Spleen (tissue), 11 donors: ENCODE data around the gene N4BP2L1. TPM values are rescaled to one million over a fixed set of nuclear protein-coding genes. Genes with fewer than 3 reads are reported as not detected.
A peak's percentile ranks its signal among the peaks of the same experiment; 100 is the strongest.
"Not testable (repeated sequence)": the region's sequence is repeated elsewhere in the genome, so short reads cannot be mapped to it uniquely, and the experiment has no call there.

Experiments used
- DNase-seq: peaks from one replicate; pipeline ENCODE4 v3.0.0-alpha.2; 2020
- H3K27ac ChIP-seq, 8 donors: fragments of 200-600 bp; sonication (generic) in 7 of 8; 1 replicate in 4 of 8; 2 replicates in 4 of 8; pipeline versions ENCODE4 v1.5.0 to v1.8.0; 2016 to 2021; ENCODE audit warnings: inconsistent platforms in 4 of 8, mild to moderate bottlenecking in 4 of 8, moderate library complexity in 1 of 8
- H3K27me3 ChIP-seq, 7 donors: fragments of 200-600 bp; sonication (generic) in 6 of 7; replicated peaks in 1 of 7; 1 replicate in 4 of 7; 2 replicates in 3 of 7; pipeline versions ENCODE4 v1.5.0 to v1.8.0; 2016 to 2021; ENCODE audit warnings: inconsistent platforms in 3 of 7, mild to moderate bottlenecking in 1 of 7
- H3K36me3 ChIP-seq, 6 donors: fragments of 200-600 bp; sonication (generic) in 5 of 6; 1 replicate in 4 of 6; 2 replicates in 2 of 6; pipeline versions ENCODE4 v1.5.0 to v1.8.0; 2016 to 2021; ENCODE audit warnings: inconsistent platforms in 2 of 6
- H3K4me1 ChIP-seq, 6 donors: fragments of 200-600 bp; sonication (generic) in 5 of 6; 1 replicate in 3 of 6; 2 replicates in 3 of 6; pipeline versions ENCODE4 v1.5.0 to v1.8.0; 2016 to 2021; ENCODE audit warnings: inconsistent platforms in 3 of 6
- H3K4me3 ChIP-seq, 8 donors: fragments of 200-600 bp; sonication (generic) in 7 of 8; 1 replicate in 4 of 8; 2 replicates in 4 of 8; pipeline versions ENCODE4 v1.5.0 to v1.8.0; 2016 to 2021; ENCODE audit warnings: inconsistent platforms in 4 of 8, mild to moderate bottlenecking in 4 of 8, moderate library complexity in 2 of 8
- H3K9me3 ChIP-seq, 8 donors: fragments of 200-600 bp; sonication (generic) in 7 of 8; 1 replicate in 4 of 8; 2 replicates in 4 of 8; pipeline versions ENCODE4 v1.5.0 to v1.8.0; 2016 to 2021; ENCODE audit warnings: inconsistent platforms in 4 of 8
- POLR2A ChIP-seq, 3 donors: fragments of 450-650 bp; IDR thresholded peaks; one replicate each; pipeline ENCODE4 v1.5.1; 2017; ENCODE audit warnings: antibody characterized with exemption in 3 of 3, mild to moderate bottlenecking in 1 of 3
- POLR2AphosphoS5 ChIP-seq, 3 donors: sonication (generic); formaldehyde crosslinking; IDR thresholded peaks; one replicate each; pipeline ENCODE4 v1.5.1; 2017; ENCODE audit warnings: antibody characterized with exemption in 3 of 3
- WGBS, 5 donors: extraction: QIAGEN DNeasy Blood & Tissue Kit in 3 of 5; methylation state at CpG; one replicate each; pipeline versions ENCODE4 v1.1.5 to v1.1.7; 2013 to 2018; 5-methylcytosine and 5-hydroxymethylcytosine counted together
- intact Hi-C: fragments of 100-400 bp; cut with DNase I; formaldehyde crosslinking; loops from one replicate; pipeline ENCODE4 v1.15.0; 2023; ENCODE audit warnings: low total_unique reads
- polyA plus RNA-seq, 3 donors: library from polyadenylated mRNA; stranded (reverse); fragments of 200-250 nt; gene quantifications; one replicate each; pipeline ENCODE4 v1.2.1, GENCODE V29; 2013
- total RNA-seq, 7 donors: library from RNA; depleted of rRNA in 3 of 7; stranded (reverse); fragments of >200 nt in 3 of 7; fragmentation: NEBNext Ultra II Directional in 4 of 7; extraction: Animal tissue kit (Norgen Biotek cat#: 25700) in 4 of 7; gene quantifications; one replicate each; pipeline versions ENCODE4 v1.1.0 to v1.2.1, GENCODE V29; 2016 to 2021
- TF ChIP-seq, protein P1 (sequence below), 11 experiments: fragments of 200-600 bp in 7 of 11; fragments of 450-650 bp in 4 of 11; sonication (generic) in 4 of 11; IDR thresholded peaks in 8 of 11; conservative IDR thresholded peaks in 3 of 11; 1 replicate in 7 of 11; 2 replicates in 4 of 11; pipeline versions ENCODE4 v1.4.0 to v1.8.0; 2016 to 2021; ENCODE audit warnings: antibody characterized with exemption in 11 of 11, inconsistent platforms in 4 of 11, mild to moderate bottlenecking in 1 of 11
- donor health status: healthy with polysubstance abuse.
- donor health status: DM: no; HTN: no; CAD: no; lungs with moderate emphysema.
- donor health status: DM: no; HTN: no; CAD: no.
- donor health status: Bipolar disorder and iron deficiency.
- donor health status: healthy.
- donor health status: DM: no; HTN: no; CAD: no.
- donor health status: DM: yes; HTN: yes; CAD: no.

N4BP2L1 gene
- total and polyA plus RNA-seq, 10 donors: 28.3 to 57.4 (median 39.9) TPM

DNA sequence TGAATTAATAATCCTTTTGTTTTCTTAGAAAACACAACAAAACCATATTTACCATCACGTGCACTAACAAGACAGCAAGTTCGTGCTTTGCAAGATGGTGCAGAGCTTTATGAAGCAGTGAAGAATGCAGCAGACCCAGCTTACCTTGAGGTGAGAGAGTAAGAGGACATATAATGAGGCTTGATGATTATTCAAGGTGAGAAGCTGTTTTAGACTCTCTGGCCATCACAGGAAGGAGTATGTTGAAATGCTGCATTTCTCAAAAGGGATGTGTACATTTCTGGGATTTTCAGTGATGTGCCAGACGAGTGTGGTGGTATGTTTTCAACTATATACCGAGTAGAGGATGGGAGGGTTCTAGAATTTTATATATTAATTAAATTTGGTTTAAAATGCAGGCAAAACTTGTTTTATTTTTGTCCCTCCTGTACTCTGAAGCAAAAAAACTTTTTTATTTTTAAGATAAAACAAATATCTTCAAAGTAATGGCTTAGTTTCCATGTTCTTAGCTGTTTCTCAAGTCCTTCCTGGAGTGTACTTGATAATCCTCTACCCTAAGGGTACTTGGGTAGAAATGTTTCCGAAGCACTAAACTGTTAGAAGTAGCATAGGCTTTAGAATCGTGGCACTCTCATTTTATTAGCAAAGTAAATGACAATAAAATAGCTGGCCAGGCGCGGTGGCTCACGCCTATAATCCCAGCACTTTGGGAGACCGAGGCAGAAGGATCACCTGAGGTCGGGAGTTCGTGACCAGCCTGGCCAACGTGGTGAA is 51.1 kb downstream of the N4BP2L1 start:
- Histone ChIP-seq H3K27me3 (no peaks in the 10 kb centered on the region), H3K4me1 (no peaks in the 10 kb centered on the region), H3K9me3 (no peaks in the 10 kb centered on the region), H3K4me3 (no peak overlapping the region), H3K36me3 (peaks cover 0 to 31% (median 0%) of the 10 kb centered on the region in 6 donors), H3K27ac (peak overlapping the region in 1 of 8 donors; percentile 42)
- no peak for DNase-seq
- TF ChIP-seq POLR2A (IDR thresholded peaks at IDR 0.05) (no peak), POLR2AphosphoS5 (IDR thresholded peaks at IDR 0.05) (no peak)
- TF ChIP-seq, protein P1, sequence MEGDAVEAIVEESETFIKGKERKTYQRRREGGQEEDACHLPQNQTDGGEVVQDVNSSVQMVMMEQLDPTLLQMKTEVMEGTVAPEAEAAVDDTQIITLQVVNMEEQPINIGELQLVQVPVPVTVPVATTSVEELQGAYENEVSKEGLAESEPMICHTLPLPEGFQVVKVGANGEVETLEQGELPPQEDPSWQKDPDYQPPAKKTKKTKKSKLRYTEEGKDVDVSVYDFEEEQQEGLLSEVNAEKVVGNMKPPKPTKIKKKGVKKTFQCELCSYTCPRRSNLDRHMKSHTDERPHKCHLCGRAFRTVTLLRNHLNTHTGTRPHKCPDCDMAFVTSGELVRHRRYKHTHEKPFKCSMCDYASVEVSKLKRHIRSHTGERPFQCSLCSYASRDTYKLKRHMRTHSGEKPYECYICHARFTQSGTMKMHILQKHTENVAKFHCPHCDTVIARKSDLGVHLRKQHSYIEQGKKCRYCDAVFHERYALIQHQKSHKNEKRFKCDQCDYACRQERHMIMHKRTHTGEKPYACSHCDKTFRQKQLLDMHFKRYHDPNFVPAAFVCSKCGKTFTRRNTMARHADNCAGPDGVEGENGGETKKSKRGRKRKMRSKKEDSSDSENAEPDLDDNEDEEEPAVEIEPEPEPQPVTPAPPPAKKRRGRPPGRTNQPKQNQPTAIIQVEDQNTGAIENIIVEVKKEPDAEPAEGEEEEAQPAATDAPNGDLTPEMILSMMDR (IDR thresholded peaks at IDR 0.05 in 8 of 11, conservative IDR thresholded peaks at IDR 0.05 in 3 of 11): no peak
- intact Hi-C loops: no loop called here
- 86 to 95% (median 90%) methylated on average over 13 of the region's 13 CpGs for WGBS, 5 donors

DNA sequence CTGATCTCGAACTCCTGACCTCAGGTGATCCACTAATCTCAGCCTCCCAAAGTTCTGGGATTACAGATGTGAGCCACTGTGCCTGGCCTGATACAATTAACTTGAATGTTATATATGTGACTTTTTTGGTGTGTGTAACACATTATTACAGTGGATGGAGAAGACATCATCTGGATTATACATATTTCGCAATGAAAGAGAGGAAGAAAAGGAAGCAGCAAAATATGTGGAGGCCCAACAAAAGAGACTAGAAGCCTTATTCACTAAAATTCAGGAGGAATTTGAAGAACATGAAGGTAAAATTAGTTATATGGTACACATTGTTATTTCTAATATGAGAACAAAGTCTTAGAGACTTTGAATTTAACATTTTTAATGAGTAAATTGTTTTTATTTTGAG is 57.1 kb downstream of the N4BP2L1 start:
- no peak for TF ChIP-seq POLR2AphosphoS5 (IDR thresholded peaks at IDR 0.05)
- no peak for TF ChIP-seq POLR2A (IDR thresholded peaks at IDR 0.05)
- TF ChIP-seq, protein P1 (IDR thresholded peaks at IDR 0.05 in 8 of 11, conservative IDR thresholded peaks at IDR 0.05 in 3 of 11): no peak
- Histone ChIP-seq H3K27me3 (no peaks in the 10 kb centered on the region), H3K36me3 (peaks cover 0 to 34% (median 0%) of the 10 kb centered on the region in 6 donors), H3K4me3 (no peak overlapping the region), H3K27ac (no peak overlapping the region), H3K9me3 (no peaks in the 10 kb centered on the region), H3K4me1 (no peaks in the 10 kb centered on the region)
- no peak for DNase-seq
- WGBS, 5 donors: 94 to 98% (median 97%) methylated on average over 2 of the region's 2 CpGs
- intact Hi-C loops: no loop called here

DNA sequence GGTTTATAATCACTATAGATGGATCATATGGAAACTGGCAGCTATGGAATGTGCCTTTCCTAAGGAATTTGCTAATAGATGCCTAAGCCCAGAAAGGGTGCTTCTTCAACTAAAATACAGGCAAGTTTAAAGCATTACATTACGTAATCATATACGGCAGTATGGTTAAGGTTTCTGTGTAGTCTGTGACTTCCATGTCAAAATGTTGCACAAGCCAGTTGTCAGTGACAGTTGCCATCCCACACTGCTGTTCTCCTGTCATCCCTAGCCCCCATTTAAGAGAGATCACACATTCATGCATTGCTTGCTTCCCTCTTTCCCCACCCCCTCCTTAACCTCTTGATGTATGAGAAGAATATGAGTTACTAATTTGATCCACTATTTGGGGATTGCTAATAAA is 65.4 kb downstream of the N4BP2L1 start:
- H3K4me1 ChIP-seq: no peaks in the 10 kb centered on the region
- WGBS, 5 donors: 52 to 86% (median 73%) methylated on average over 2 of the region's 2 CpGs
- intact Hi-C loops: no loop called here
- no peak for DNase-seq
- no peak overlapping the region for H3K27ac ChIP-seq
- no peaks in the 10 kb centered on the region for H3K9me3 ChIP-seq
- no peaks in the 10 kb centered on the region for H3K27me3 ChIP-seq
- no peak overlapping the region for H3K4me3 ChIP-seq
- TF ChIP-seq, protein P1 (IDR thresholded peaks at IDR 0.05 in 8 of 11, conservative IDR thresholded peaks at IDR 0.05 in 3 of 11): no peak
- TF ChIP-seq POLR2AphosphoS5 (IDR thresholded peaks at IDR 0.05) (no peak), POLR2A (IDR thresholded peaks at IDR 0.05) (no peak)
- peaks cover 0 to 18% (median 0%) of the 10 kb centered on the region in 6 donors for H3K36me3 ChIP-seq

DNA sequence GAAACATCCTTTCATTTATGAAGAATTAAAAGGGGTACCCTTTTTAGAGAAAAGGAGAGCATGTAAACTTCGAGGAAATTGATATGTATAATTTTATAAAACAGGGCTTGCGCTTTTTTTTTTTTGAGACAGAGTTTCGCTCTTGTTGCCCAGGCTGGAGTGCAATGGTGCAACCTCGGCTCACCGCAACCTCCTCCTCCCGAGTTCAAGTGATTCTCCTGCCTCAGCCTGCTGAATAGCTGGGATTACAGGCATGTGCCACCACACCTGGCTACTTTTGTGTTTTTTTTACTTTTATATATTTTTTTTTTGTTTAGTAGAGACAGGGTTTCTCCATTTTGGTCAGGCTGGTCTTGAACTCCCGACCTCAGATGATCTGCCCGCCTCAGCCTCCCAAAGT is 72.0 kb downstream of the N4BP2L1 start:
- H3K27ac ChIP-seq, H3K9me3 ChIP-seq, H3K4me1 ChIP-seq, DNase-seq, H3K27me3 ChIP-seq, H3K4me3 ChIP-seq, intact Hi-C loops: not testable (repeated sequence)
- H3K36me3 ChIP-seq: peaks cover 0 to 58% (median 0%) of the 10 kb centered on the region in 6 donors
- WGBS, 5 donors: 94 to 98% (median 97%) methylated on average over 8 of the region's 8 CpGs
